Nephron progenitor cell (in vitro differentiated cells): ENCODE data around the gene SNX8.
A peak's percentile ranks its signal among the peaks of the same experiment; 100 is the strongest.

ENCODE experiments used
- DNase-seq: peaks from one replicate; pipeline ENCODE4 v3.0.0; 2021
- H3K27ac Mint-ChIP-seq: 2 replicates; pipeline ENCODE4 v1.8.0; 2021; ENCODE audit warnings: mild to moderate bottlenecking, moderate library complexity, mixed read lengths
- H3K27me3 Mint-ChIP-seq: 2 replicates; pipeline ENCODE4 v1.8.0; 2021; ENCODE audit warnings: mild to moderate bottlenecking, low read depth, mixed read lengths; ENCODE audit not compliant: poor library complexity
- H3K36me3 Mint-ChIP-seq: 2 replicates; pipeline ENCODE4 v1.8.0; 2021; ENCODE audit warnings: low read depth, mixed read lengths
- H3K4me1 Mint-ChIP-seq: 2 replicates; pipeline ENCODE4 v1.8.0; 2021; ENCODE audit warnings: mixed read lengths
- H3K4me3 Mint-ChIP-seq: 2 replicates; pipeline ENCODE4 v1.8.0; 2021; ENCODE audit warnings: mild to moderate bottlenecking, moderate library complexity, mixed read lengths
- H3K9me3 Mint-ChIP-seq: 2 replicates; pipeline ENCODE4 v1.8.0; 2021; ENCODE audit warnings: mild to moderate bottlenecking, moderate library complexity, mixed read lengths
- CTCF ChIP-seq: fragments of 200-600 bp; sonication (generic); IDR thresholded peaks from 2 replicates; pipeline ENCODE4 v1.5.0; 2021; ENCODE audit warnings: antibody characterized with exemption

SNX8 gene

GRCh38 chr7:2289111-2289586 is 25.1 kb downstream of the SNX8 start:
- TF ChIP-seq CTCF = no peak
- Mint-ChIP-seq H3K27ac (peak overlapping the region; percentile 32), H3K27me3 (no peaks in the 10 kb centered on the region), H3K4me3 (no peak overlapping the region), H3K9me3 (no peaks in the 10 kb centered on the region), H3K4me1 (no peaks in the 10 kb centered on the region), H3K36me3 (no peaks in the 10 kb centered on the region)
- no peak for DNase-seq

GRCh38 chr7:2288503-2288902 is 25.7 kb downstream of the SNX8 start:
- Mint-ChIP-seq H3K4me3 (no peak overlapping the region), H3K4me1 (peaks cover under 1% of the 10 kb centered on the region), H3K27me3 (no peaks in the 10 kb centered on the region), H3K36me3 (no peaks in the 10 kb centered on the region), H3K9me3 (no peaks in the 10 kb centered on the region), H3K27ac (no peak overlapping the region)
- DNase-seq = no peak
- no peak for TF ChIP-seq CTCF

- no peak for DNase-seq
- no peaks in the 10 kb centered on the region for H3K36me3 Mint-ChIP-seq
- no peak overlapping the region for H3K4me3 Mint-ChIP-seq
- H3K9me3 Mint-ChIP-seq = no peaks in the 10 kb centered on the region
- H3K27me3 Mint-ChIP-seq = no peaks in the 10 kb centered on the region
- H3K27ac Mint-ChIP-seq = no peak overlapping the region
- TF ChIP-seq CTCF = no peak
- H3K4me1 Mint-ChIP-seq = peaks cover 8% of the 10 kb centered on the region
These were observed 26.5 kb downstream of the SNX8 start for GRCh38 chr7:2287745-2288144.

- H3K36me3 Mint-ChIP-seq = peaks cover under 1% of the 10 kb centered on the region
- TF ChIP-seq CTCF = no peak
- peaks cover 41% of the 10 kb centered on the region for H3K4me1 Mint-ChIP-seq
- H3K27me3 Mint-ChIP-seq = no peaks in the 10 kb centered on the region
- no peak for DNase-seq
- peak overlapping the region; percentile 94 for H3K27ac Mint-ChIP-seq
- H3K9me3 Mint-ChIP-seq = no peaks in the 10 kb centered on the region
- H3K4me3 Mint-ChIP-seq = no peak overlapping the region
These were observed 31.2 kb downstream of the SNX8 start for GRCh38 chr7:2283074-2283473.

GRCh38 chr7:2282185-2282751 is 32.0 kb downstream of the SNX8 start:
- no peaks in the 10 kb centered on the region for H3K9me3 Mint-ChIP-seq
- H3K36me3 Mint-ChIP-seq = peaks cover 6% of the 10 kb centered on the region
- peak; percentile 36 for DNase-seq
- H3K4me1 Mint-ChIP-seq = peaks cover 42% of the 10 kb centered on the region
- H3K4me3 Mint-ChIP-seq = peak overlapping the region; percentile 67
- TF ChIP-seq CTCF = no peak
- peak overlapping the region; percentile 97 for H3K27ac Mint-ChIP-seq
- no peaks in the 10 kb centered on the region for H3K27me3 Mint-ChIP-seq

GRCh38 chr7:2281541-2281940 is 32.7 kb downstream of the SNX8 start:
- no peak for DNase-seq
- Mint-ChIP-seq H3K9me3 (no peaks in the 10 kb centered on the region), H3K4me3 (peak overlapping the region; percentile 67), H3K27me3 (no peaks in the 10 kb centered on the region), H3K4me1 (peaks cover 46% of the 10 kb centered on the region), H3K36me3 (peaks cover 12% of the 10 kb centered on the region), H3K27ac (peak overlapping the region; percentile 97)
- no peak for TF ChIP-seq CTCF
